ENCODE data around the gene MTFR1L.

DNA sequence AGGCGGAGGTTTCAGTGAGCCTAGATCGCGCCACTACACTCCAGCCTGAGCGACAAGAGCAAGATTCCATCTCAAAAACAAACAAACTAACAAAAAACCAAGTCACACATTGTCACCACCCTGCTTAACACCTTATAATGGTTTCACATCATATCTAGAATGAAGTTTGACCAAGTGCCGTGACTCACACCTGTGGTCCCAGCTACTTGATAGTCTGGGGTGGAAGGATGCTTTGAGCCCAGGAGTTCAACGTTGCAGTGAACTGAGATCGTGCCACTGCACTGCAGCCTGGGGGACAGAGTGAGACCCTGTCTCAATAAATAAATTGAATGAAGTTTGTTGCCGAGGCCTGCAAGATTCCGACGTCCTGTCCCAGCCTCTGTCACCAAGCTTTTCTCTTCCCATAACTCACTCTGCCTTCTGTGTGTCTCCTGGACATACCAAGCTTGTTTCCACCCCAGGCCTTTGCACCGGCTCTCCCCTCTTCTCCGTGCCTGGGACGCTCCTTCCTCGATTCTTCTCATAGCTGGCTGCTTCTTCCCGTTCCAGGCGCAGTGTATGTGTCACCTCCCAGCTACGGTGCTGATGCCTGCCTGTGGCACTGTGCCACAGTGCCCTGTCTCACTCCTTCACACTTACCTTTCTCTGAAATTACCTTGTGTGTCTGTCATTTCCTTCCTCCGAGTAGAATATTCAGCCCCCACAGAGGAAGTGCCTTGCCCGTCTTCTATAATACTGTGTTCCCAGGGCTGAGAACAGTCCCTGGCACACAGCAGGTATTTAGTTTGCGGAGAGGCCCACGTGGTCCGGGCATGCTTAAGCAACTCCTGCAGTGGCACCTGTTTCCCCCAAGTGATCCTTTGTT, 23.6 kb upstream of the MTFR1L start:
- TF ChIP-seq EZH2 (IDR thresholded peaks at IDR 0.05; ENCODE audit: insufficient read depth, low read length) = no peak
- TF ChIP-seq, protein P1, sequence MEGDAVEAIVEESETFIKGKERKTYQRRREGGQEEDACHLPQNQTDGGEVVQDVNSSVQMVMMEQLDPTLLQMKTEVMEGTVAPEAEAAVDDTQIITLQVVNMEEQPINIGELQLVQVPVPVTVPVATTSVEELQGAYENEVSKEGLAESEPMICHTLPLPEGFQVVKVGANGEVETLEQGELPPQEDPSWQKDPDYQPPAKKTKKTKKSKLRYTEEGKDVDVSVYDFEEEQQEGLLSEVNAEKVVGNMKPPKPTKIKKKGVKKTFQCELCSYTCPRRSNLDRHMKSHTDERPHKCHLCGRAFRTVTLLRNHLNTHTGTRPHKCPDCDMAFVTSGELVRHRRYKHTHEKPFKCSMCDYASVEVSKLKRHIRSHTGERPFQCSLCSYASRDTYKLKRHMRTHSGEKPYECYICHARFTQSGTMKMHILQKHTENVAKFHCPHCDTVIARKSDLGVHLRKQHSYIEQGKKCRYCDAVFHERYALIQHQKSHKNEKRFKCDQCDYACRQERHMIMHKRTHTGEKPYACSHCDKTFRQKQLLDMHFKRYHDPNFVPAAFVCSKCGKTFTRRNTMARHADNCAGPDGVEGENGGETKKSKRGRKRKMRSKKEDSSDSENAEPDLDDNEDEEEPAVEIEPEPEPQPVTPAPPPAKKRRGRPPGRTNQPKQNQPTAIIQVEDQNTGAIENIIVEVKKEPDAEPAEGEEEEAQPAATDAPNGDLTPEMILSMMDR (IDR thresholded peaks at IDR 0.05; ENCODE audit: insufficient read depth, low read depth, low read length) = no peak
